GM18909 (cell line): Measurements from ENCODE around the gene RYR3.
"Not testable (repeated sequence)": the region's sequence is repeated elsewhere in the genome, so short reads cannot be mapped to it uniquely, and the experiment has no call there.

Experiments used
- ATAC-seq: cut with Tn5 transposase; IDR thresholded peaks from one replicate; pipeline ENCODE4 v1.9.1; 2021; ENCODE audit warnings: mild to moderate bottlenecking; ENCODE audit not compliant: unreplicated experiment, poor library complexity

RYR3 gene

DNA sequence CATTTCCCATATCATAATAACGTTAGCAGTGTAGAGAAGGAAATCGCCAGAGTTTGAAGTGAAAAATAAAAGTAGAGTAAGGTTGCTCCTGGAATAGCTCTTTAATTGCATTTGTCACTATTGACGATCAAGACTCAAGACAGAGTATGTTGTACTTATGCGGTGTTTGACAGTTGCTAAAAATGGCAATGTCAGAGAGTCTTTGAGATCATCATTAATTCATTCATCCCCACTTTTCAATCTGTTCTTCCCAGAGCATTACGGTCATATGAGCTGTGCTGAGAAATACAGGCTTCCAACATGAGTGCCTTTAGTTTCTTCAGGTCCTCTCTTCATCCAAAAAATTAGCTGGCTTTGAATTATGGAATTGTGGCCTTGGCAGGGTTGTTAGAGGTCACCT, 483.7 kb downstream of the RYR3 start:
- ATAC-seq = no peak

DNA sequence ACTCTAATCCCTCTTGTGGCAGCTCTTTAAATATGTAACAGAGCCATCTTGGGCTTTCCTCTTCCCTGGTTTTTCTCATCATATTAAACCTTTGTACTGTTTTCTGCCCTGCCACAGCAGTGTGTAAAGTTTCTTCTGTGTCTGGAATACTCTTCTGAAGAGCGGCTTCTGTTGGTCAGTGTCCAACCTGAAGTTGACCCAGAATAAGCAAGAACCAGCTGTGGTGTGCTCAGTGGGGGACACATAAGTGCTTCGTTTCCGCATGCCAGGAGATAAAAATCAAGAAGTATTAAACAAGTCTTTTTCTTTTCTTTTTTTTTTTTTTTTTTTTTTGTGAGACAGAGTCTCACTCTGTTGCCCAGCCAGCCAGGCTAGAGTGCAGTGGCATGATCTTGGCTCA, 484.3 kb downstream of the RYR3 start:
- no peak for ATAC-seq

DNA sequence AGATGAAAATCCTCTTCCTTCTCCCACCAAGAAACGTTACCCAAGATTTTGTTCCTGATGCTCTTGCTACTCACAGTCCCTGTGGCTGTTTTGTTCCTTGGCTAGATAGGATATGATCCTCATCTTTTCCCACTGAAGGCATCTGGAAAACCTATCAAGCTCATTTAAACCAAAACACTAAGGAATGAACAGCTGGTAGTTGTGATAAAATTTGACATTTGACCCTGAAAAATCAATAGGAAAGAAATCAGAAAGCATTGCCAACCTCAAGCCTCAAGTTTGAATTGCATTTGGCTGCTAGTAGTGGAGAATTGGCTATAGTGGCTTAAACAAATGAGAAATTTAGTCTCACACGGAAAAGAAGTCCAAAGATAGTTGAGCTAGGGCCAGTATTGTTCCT, 486.9 kb downstream of the RYR3 start:
- ATAC-seq = no peak

DNA sequence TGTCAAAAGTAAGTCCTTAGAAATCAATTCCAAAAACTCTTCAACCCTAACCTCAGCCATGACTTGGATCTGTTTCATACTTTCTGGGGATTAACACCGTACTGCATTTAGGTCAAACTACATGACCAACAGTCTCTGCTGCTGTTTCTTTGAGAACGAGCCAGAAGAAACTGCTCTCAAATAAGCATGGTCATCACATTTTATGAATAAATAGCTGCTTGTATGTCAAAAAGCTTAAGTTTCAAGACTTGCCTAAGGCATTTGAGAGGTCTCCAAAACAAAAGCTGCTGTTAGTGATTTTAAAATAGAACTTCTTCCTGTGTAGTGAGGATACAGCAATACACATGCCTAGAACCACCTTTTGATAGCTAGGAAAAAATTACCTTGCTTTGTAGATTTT, 491.2 kb downstream of the RYR3 start:
- ATAC-seq = no peak

DNA sequence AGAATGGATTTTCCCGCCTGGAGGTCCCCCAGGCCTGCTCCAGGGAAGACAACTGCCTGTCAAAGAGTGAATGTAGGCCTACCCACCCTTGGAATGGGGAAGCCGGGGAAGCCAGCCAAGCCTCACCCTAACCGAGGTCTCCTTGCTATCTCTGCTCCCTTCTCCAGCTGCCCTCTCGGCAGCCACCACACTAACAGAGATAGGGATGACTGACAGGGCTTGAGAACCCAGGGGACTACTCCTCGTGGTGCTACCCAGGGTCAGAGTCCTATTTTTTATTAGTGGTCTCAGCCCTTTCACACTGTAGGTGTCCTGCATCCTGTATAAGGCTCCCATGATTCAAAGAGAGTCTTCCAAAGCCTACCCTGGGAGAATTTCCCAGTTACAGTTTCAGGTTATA, 496.9 kb downstream of the RYR3 start:
- no peak for ATAC-seq

DNA sequence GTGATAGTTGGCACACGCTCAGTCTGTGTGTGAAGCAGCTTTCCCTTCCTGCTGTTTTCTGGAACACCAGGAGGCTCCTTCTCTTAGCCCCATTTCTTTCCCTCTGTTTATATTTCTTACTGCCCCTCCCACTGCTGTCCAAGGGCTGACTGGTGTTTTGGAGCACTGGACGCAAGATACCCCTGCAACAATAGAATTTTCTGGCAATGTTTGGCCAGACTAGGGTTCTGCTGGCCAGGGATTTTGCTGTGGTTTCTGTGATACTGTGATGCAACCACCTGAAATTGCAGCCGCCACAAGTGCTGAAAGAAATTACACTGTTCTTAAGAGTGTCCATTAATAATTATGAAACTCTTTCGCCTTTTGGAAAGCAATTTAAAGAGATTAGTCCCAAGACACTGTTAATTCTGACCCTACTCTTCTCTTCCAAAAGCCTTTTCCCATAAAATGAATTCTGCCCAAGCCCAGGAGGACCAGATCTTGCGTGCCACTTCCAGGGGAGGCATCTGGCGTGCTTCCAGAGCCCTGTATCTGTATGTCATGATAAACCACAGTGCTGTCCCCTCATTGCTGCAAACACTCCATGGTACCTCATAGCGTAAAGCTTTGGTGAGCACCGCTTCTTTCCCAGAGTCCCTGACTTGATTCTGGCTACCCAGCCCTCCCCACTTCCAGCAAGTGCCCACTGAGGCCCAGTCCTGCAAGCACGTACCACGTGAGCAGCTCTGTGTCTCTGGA, 498.1 kb downstream of the RYR3 start:
- no peak for ATAC-seq

DNA sequence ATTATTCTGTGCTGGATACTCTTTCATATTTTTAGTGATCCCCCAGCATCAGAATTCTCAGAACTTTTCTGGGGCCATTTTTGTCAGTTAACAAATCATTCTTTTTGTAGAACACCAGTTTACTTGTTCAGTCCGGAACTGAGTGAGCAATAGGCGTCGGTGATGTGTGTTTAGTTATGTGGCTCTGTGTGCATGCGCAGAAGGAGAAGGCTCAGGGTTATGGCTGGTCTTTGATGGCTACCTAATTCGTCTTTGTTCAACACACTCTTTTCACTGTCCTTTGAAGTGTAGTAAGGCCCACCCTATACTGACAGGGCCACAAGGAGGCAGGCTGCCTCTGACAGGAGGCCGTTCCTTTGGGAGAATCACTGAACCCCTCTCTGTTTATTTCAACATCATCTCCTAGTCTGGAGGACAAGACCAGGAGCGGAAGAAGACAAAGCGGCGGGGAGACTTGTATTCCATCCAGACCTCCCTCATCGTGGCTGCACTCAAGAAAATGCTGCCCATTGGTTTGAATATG, 499.4 kb downstream of the RYR3 start:
- no peak for ATAC-seq

DNA sequence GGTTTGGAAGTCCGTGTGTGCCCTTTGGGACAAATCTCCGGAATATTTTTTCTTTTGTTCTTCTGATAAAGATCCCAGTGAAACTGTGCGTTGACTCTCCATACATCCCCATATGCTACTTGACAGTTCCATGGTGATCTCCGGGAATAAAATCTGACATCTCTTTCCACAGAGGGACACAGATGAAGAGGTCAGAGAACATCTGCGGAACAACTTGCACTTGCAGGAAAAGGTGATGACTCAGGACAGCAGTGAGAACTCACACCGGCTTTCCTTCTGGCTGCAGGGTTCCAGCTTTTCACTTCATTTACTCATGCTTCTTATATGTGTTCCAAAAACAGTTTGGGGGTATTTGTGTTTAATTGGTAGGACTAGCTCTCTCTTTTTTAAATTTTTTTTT, 500.0 kb downstream of the RYR3 start:
- no peak for ATAC-seq

DNA sequence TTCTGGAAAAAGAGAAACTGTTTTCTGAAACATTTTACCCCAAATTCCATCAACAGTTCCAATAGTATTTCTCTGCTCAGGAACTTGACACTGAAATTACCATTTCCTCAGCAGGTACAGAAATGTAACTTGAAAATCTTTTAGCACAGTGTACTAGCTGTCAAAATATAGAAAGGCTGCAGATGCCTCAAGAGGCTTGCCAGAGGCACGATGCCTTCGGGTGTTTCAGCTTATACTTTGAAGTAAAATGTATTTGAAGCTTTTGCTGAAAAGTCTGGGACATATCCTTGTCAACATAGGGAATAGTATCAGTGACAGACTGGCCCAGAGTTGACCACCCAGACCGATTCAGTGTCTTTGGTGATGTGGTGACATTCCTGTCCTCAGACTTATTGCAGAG, 503.1 kb downstream of the RYR3 start:
- no peak for ATAC-seq

DNA sequence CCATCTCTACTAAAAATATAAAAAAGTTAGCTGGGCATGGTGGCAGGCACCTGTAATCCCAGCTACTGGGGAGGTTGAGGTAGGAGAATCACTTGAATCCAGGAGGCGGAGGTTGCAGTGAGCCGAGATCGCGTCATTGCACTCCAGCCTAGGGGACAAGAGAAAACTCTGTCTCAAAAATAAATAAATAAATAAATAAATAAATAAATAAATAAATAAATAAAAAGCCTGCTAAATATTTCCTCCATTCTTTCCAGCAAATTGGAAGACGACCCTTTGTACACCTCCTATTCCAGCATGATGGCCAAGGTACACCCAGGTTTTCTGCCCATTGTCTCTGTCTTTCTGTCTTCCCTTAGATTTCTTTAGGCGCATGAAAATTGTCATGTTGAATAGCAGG, 508.7 kb downstream of the RYR3 start:
- not testable (repeated sequence) for ATAC-seq

DNA sequence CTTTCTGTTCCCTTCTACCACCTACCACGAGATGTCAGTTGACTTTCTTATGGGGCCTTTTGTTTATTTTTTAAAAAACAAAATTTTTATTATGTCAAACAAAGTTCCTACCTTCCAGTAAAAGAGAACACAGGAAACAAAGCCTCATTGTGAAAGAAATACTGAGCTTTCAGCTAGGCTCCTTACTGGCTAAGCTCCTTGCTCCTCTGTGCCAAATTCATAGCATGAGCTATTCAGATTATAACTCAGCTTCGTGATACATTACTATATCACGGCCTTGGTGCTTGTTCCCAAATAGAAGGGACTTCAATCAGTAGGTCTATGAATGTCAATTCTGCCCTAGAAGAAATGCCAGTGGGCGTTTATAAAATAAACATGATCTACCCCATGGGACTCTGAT, 511.7 kb downstream of the RYR3 start:
- ATAC-seq = no peak

DNA sequence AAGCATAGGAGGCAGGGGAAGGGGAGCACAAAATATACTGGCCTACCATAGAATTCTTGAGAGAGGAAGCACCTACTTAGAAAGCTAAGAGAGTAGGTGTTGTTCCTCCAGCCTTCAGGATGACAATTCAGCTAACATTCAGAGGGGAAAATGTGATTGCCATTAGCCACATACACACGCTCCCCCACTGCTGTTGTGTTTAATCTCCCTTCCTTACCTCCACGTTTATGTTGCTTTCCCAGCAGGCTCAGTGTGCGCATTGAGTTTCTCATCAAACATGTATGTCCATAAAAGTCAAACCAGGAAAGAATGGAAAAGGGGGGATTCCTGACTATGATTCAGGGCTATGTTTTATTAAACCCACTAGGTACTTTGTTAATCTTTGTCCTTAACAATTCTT, 512.4 kb downstream of the RYR3 start:
- no peak for ATAC-seq

DNA sequence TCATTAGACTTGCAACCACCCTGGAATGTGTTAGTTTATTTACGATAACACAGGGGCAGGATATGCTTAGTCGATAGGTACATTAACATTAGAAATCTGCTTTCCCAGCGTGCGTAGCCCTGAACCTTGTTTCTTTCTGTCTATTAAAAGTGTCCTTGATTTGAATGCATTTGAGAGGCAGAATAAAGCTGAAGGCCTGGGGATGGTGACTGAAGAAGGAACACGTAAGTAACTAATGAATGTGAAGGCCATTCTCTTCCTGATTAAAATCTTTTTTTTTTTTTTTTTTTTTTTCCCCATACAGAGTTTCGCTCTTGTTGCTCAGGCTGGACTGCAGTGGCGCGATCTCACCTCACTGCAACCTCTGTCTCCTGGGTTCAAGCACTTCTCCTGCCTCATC, 514.7 kb downstream of the RYR3 start:
- no peak for ATAC-seq

DNA sequence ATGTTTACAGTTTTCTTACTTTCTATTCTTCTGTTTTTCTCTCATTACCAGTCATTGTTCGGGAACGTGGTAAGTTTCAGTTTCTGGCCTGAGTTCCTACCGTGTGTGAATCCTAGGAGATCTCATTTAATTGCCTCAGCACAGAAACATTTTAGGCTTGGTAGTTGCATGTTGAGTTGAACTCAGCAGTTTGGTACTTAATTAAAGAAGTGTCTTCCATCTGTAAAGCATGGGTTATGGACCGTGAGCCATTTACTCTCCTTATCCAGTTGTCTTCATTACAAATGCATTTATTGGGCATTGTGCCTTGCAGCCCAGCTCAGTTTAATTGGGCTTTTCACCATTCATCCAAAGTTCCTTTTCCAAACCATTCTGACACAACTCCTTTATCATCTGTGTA, 515.4 kb downstream of the RYR3 start:
- no peak for ATAC-seq

DNA sequence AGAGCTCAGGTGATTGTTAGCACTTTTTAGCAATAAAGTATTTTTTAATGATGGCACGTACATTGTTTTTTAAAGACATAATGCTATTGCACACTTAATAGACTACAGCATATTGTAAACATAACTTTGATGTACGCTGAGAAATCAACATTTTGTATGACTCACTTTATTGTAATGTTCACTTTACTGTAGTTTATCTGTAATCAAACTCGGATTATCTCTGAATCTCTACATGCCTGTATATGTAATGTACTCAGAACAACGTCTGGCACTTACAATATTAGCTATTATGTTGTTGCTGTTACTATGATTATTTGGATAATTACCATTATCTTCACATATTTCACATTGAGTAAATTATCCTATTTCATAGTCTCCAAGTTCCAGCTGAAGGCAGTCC, 519.6 kb downstream of the RYR3 start:
- no peak for ATAC-seq

DNA sequence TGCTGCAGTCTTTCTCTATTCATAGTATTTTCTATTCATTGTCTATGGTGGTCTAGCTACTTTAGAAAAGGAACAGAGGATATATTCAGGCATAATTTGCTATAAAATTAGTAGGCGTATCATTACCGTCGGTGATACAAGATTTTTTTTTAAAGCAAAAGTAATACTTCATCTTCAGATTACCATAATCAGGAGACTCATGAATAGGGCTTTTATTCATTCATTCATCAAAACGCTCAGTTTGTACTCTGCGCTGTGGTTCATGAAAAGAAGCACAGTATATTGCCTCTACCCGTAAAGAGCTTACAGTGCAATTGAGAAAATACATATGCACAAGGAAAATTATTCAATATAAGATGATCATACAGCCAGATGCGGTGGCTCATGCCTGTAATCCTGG, 520.9 kb downstream of the RYR3 start:
- ATAC-seq = no peak

DNA sequence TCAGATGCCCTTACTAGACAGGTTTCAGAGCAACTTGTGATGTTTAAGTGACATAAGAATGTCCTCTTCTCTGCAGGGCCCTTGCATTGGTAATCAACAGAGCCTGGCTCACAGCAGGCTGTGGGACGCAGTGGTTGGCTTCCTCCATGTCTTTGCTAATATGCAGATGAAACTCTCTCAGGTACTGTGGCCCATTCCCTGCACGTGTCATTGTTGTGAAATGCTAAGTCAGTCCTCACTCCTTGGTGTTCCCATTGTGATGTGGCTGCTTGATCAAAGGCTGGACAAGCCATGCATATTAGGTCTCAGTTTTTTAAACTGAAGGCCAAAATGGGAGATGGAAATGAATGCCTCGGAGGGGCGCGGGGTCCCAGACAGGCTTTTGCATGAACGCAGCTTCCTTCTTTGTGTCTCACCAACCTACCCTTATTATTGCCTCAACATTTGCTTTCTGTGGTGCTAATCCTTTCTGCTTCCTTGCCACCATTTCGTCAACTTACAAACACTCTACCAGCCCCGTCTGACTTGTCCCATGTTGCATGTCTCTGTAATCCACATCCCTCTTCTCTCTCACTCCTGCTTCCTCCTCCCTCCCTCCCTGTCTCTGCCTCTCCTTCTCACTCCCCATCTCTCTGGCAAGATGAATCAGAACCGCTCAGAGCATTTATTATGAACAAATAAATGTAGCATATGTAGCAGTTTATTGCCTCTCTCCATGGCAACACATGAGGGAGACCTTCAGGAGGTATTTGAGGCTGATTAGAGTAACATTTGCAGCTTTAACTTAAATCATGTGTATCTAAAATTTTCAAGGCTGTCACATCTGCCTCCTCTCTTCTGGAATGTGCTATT, 524.4 kb downstream of the RYR3 start:
- no peak for ATAC-seq

DNA sequence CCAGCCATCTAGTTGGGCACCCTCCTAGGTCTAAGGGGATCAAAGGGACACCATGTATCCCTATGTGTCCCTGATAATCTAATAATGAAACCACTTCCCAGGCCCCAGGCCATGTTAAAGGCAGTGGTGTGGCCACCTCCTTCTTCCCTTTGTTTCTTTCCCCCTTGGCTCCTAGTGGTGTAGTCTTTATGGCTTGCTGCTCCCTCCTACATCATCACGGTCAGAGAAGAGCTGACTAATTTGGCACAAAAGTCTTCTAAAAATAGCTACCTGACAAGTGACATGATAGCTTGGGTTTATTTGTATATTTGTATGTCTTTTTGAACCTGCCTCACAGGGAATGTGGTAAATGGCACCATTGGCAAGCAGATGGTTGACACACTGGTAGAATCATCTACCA, 526.5 kb downstream of the RYR3 start:
- no peak for ATAC-seq

DNA sequence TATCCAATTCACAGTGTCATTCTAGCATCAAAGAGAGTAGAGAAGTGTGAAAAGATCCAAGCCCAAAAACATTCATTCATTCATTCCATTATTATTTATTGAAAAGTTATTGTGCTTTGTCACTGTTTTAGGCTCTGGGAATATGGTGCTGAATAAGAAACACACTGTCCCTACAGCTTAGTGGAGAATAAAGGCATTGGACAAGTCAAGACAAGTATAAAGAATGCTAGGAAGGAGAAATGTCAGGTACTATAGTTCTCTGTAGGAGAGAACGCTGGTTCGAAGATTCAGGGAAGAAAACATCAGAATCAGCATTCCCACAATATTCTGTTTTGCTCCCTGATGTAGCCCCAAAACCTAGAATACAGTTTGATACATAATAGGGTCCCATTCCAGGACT, 528.8 kb downstream of the RYR3 start:
- ATAC-seq = no peak

DNA sequence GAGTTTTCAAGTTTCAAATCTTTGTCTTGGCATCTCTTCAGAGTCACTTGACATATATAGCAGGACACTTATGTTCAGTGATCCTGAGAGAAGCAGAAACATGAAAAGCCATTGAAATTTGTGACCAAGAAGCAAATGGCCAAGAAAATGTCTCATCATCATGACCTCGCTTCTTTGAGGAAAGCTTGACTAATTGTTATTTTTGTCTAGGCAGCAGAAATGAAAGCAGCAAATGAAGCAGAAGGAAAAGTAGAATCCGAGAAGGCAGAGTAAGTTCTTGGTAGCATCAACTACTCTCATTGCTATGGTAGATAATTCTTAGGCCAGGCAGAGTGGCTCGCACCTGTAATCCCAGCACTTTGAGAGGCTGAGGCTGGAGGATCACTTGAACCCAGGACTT, 529.8 kb downstream of the RYR3 start:
- ATAC-seq = no peak

DNA sequence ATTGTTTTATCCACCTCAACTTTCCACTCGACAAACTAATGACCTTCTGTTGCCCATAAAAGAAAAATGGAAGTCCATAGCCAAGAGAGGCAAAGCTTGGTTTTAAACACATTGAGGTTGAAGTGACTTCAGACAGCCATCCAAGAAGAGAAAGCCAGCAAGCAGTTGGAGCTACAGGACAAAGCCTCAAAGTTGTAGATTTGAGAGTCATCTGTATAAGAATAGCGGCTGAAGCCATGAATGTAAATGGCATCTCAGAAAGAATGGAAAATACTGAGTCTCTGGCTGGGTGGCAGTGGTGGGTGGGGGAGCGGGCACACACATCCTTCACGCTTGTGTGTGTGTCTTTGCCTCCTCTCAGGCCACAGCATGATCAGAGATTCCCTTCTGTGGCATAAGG, 533.4 kb downstream of the RYR3 start:
- no peak for ATAC-seq

DNA sequence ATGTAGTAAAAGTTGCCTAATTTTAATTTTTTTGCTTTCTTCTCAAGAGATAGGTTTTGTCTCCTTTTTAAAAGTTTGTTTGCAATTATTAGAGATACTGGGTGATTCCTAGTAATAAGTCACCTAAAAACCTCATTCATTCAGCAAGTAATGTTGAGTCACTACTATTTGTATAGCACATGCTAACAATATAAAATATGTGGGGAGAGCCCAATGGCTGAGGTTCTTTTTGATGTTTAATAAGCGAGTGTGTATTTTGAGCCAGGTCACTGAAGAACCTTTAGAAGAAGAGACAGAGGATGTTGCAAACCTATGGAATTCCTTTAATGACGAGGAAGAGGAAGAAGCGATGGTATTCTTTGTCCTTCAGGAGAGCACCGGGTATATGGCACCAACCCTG, 533.8 kb downstream of the RYR3 start:
- ATAC-seq = no peak
